Endodermal cell (in vitro differentiated cells): Measurements from ENCODE around the gene COL26A1. TPM values are rescaled to one million over a fixed set of nuclear protein-coding genes. Genes with fewer than 3 reads are reported as not detected.

Source experiments
- DNase-seq: peaks from one replicate; pipeline ENCODE4 v3.0.0-alpha.2; 2017
- H3K27ac ChIP-seq: 2 replicates; pipeline ENCODE4 v1.5.1; 2013; ENCODE audit warnings: mild to moderate bottlenecking, low read depth, low read length, moderate library complexity
- H3K27me3 ChIP-seq: 2 replicates; pipeline ENCODE4 v1.6.1; 2013; ENCODE audit warnings: mild to moderate bottlenecking, low read length, moderate library complexity; ENCODE audit not compliant: insufficient read depth, control insufficient read depth, poor library complexity, severe bottlenecking
- H3K36me3 ChIP-seq: 2 replicates; pipeline ENCODE4 v1.7.0; 2013; ENCODE audit warnings: mild to moderate bottlenecking, low read length, moderate library complexity; ENCODE audit not compliant: control insufficient read depth, insufficient read depth
- H3K4me1 ChIP-seq: one replicate; pipeline ENCODE4 v1.7.0; 2013; ENCODE audit warnings: low read length; ENCODE audit not compliant: control insufficient read depth, insufficient read depth
- H3K4me3 ChIP-seq: 2 replicates; pipeline ENCODE4 v1.5.1; 2013; ENCODE audit warnings: mild to moderate bottlenecking, low read length, moderate library complexity
- H3K9ac ChIP-seq: 2 replicates; pipeline ENCODE4 v1.6.1; 2013; ENCODE audit warnings: mild to moderate bottlenecking, low read length, moderate library complexity; ENCODE audit not compliant: poor library complexity, severe bottlenecking; ENCODE audit errors: extremely low read depth
- H3K9me3 ChIP-seq: 2 replicates; pipeline ENCODE4 v1.6.1; 2013; ENCODE audit warnings: mild to moderate bottlenecking, low read length, moderate library complexity; ENCODE audit not compliant: control insufficient read depth
- H3K27ac Mint-ChIP-seq: 2 replicates; pipeline ENCODE4 v1.8.0; 2020; ENCODE audit warnings: mixed read lengths
- H3K27me3 Mint-ChIP-seq: 2 replicates; pipeline ENCODE4 v1.8.0; 2021; ENCODE audit warnings: mild to moderate bottlenecking, mixed read lengths; ENCODE audit not compliant: insufficient read depth
- H3K36me3 Mint-ChIP-seq: 2 replicates; pipeline ENCODE4 v1.8.0; 2020; ENCODE audit warnings: low read depth, mixed read lengths
- H3K4me1 Mint-ChIP-seq: 2 replicates; pipeline ENCODE4 v1.8.0; 2020; ENCODE audit warnings: mixed read lengths
- H3K4me3 Mint-ChIP-seq: 2 replicates; pipeline ENCODE4 v1.8.0; 2020; ENCODE audit warnings: mild to moderate bottlenecking, moderate library complexity, mixed read lengths
- H3K9me3 Mint-ChIP-seq: 2 replicates; pipeline ENCODE4 v1.8.0; 2020; ENCODE audit warnings: mild to moderate bottlenecking, mixed read lengths
- WGBS, 2 experiments: methylation state at CpG; one replicate each; pipeline versions ENCODE4 v1.1.5 to v1.1.7; 2013; ENCODE audit warnings: missing lambda C conversion rate in 2 of 2, mixed read lengths in 1 of 2; ENCODE audit not compliant: insufficient coverage in 1 of 2, insufficient read length in 1 of 2; 5-methylcytosine and 5-hydroxymethylcytosine counted together
- total RNA-seq, 2 donors: library from RNA; stranded (reverse); fragmentation: NEBNext Ultra II Directional in 1 of 2; extraction: Animal tissue kit (Norgen Biotek cat#: 25700) in 1 of 2; gene quantifications; 2 replicates in 1 of 2; 3 replicates in 1 of 2; pipeline ENCODE4 v1.2.1, GENCODE V29; 2021
- TF ChIP-seq, protein P1 (sequence below): fragments of 200-600 bp; sonication (generic); conservative IDR thresholded peaks from 2 replicates; pipeline ENCODE4 v1.5.0; 2021; ENCODE audit warnings: antibody characterized with exemption, mild to moderate bottlenecking

Gene COL26A1
- total RNA-seq, 2 donors from 2014 or later: 41.2 to 47.0 TPM

DNA sequence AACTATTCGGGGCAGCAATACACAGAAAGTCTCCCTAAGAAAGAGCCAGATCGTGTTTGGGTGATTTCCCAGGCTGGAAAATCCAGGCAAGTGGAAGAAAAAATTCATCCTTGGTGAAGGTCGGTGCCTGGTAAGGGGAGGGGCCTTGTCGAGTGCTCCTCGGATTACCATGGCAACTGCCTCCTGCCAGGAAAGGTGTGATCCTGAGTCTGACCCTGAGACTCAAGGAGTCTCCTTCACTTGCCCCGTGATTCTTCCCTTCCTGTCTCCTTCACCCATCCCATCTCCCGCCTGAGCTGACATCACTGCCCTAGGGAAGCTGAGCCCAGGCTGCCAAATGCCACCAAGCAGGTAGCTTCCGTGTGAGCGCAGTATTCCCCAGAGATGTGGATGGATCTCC is 154.2 kb downstream of the COL26A1 start:
- Mint-ChIP-seq H3K4me1 (no peaks in the 10 kb centered on the region), H3K4me3 (no peak overlapping the region), H3K27ac (no peak overlapping the region), H3K36me3 (no peaks in the 10 kb centered on the region), H3K27me3 (no peaks in the 10 kb centered on the region), H3K9me3 (no peaks in the 10 kb centered on the region)
- Histone ChIP-seq H3K27me3 (no peaks in the 10 kb centered on the region), H3K27ac (no peak overlapping the region), H3K4me1 (no peaks in the 10 kb centered on the region), H3K9ac (no peak overlapping the region), H3K9me3 (no peaks in the 10 kb centered on the region), H3K4me3 (no peak overlapping the region), H3K36me3 (no peaks in the 10 kb centered on the region)
- DNase-seq: peak; percentile 72
- TF ChIP-seq, protein P1, sequence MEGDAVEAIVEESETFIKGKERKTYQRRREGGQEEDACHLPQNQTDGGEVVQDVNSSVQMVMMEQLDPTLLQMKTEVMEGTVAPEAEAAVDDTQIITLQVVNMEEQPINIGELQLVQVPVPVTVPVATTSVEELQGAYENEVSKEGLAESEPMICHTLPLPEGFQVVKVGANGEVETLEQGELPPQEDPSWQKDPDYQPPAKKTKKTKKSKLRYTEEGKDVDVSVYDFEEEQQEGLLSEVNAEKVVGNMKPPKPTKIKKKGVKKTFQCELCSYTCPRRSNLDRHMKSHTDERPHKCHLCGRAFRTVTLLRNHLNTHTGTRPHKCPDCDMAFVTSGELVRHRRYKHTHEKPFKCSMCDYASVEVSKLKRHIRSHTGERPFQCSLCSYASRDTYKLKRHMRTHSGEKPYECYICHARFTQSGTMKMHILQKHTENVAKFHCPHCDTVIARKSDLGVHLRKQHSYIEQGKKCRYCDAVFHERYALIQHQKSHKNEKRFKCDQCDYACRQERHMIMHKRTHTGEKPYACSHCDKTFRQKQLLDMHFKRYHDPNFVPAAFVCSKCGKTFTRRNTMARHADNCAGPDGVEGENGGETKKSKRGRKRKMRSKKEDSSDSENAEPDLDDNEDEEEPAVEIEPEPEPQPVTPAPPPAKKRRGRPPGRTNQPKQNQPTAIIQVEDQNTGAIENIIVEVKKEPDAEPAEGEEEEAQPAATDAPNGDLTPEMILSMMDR: no peak
- 59 to 71% methylated on average over 9 of the region's 9 CpGs for WGBS, 2 experiments

DNA sequence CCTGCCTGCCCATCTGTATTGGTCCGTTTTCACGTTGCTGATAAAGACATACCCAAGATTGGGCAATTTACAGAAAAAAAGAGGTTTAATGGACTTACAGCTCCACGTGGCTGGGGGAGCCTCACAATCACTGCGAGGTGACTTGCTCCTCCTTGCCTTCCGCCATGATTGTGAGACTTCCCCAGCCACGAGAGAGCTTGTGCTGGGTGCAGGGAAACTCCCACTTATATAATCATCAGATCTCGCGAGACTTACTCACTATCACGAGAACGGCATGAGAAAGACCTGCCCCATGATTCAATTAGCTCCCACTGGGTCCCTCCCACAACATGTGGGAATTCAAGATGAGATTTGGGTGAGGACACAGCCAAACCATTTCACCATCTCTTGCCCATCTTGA is 154.6 kb downstream of the COL26A1 start:
- DNase-seq: no peak
- no peaks in the 10 kb centered on the region for H3K27me3 Mint-ChIP-seq
- Histone ChIP-seq H3K36me3 (no peaks in the 10 kb centered on the region), H3K4me1 (no peaks in the 10 kb centered on the region), H3K27me3 (no peaks in the 10 kb centered on the region), H3K9me3 (no peaks in the 10 kb centered on the region), H3K9ac (no peak overlapping the region), H3K4me3 (no peak overlapping the region), H3K27ac (no peak overlapping the region)
- H3K9me3 Mint-ChIP-seq: no peaks in the 10 kb centered on the region
- WGBS, 2 experiments: 80 to 83% methylated on average over 4 to 10 of the region's 10 CpGs
- no peak overlapping the region for H3K27ac Mint-ChIP-seq
- TF ChIP-seq, protein P1: no peak
- H3K36me3 Mint-ChIP-seq: no peaks in the 10 kb centered on the region
- H3K4me1 Mint-ChIP-seq: no peaks in the 10 kb centered on the region
- no peak overlapping the region for H3K4me3 Mint-ChIP-seq

DNA sequence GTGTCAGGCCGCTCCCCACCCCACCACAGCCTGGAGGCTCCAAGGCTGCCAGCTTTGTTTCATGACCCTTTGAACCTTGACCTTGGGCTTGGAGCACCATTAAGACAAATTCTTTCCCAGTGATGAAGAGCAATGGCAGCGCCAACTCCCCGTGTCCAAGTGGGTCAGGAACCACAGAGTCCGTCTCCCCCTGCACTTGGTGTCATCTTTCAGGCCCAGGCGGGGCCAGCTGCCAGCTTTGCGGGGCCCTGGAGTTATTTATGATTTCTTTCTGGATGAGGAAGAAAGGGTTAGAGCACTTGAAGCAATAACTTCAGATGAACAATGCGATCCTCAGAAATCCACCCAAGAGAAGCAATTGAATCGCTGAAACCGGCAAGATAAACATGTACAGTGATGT is 155.7 kb downstream of the COL26A1 start:
- H3K36me3 Mint-ChIP-seq: no peaks in the 10 kb centered on the region
- TF ChIP-seq, protein P1: no peak
- H3K4me1 Mint-ChIP-seq: no peaks in the 10 kb centered on the region

More for the DNA sequence above, 155.7 kb downstream of the COL26A1 start:
- Histone ChIP-seq H3K9me3 (no peaks in the 10 kb centered on the region), H3K36me3 (no peaks in the 10 kb centered on the region), H3K27ac (no peak overlapping the region), H3K27me3 (no peaks in the 10 kb centered on the region), H3K4me1 (no peaks in the 10 kb centered on the region), H3K9ac (no peak overlapping the region), H3K4me3 (no peak overlapping the region)
- H3K4me3 Mint-ChIP-seq: no peak overlapping the region
- no peak for DNase-seq
- H3K27me3 Mint-ChIP-seq: no peaks in the 10 kb centered on the region
- 90 to 95% methylated on average over 7 to 9 of the region's 9 CpGs for WGBS, 2 experiments
- no peak overlapping the region for H3K27ac Mint-ChIP-seq
- H3K9me3 Mint-ChIP-seq: no peaks in the 10 kb centered on the region
